HepG2 (cell line): Measurements from ENCODE around the gene NTM. TPM values are rescaled to one million over a fixed set of nuclear protein-coding genes. Genes with fewer than 3 reads are reported as not detected.

Experiments used
- AGO2 ChIP-seq: fragments of 200-400 bp; formaldehyde crosslinking; optimal IDR thresholded peaks from 2 replicates; pipeline ENCODE3; 2017; ENCODE audit warnings: mild to moderate bottlenecking, low read depth, low read length, moderate library complexity
- CTCF ChIP-seq: sonication (generic); formaldehyde crosslinking; IDR thresholded peaks from 2 replicates; pipeline ENCODE4 v1.5.0; 2020; ENCODE audit warnings: mild to moderate bottlenecking, missing genetic modification reagents, moderate library complexity
- KLF16 ChIP-seq, 2 experiments: sonication (generic) in 1 of 2; formaldehyde crosslinking in 1 of 2; IDR thresholded peaks; 2 replicates each; pipeline versions ENCODE4 v1.6.1 to v1.8.0; 2016 to 2023; ENCODE audit warnings: missing genetic modification reagents in 2 of 2, missing compliant biosample characterization in 1 of 2
- MAFF ChIP-seq: IDR thresholded peaks from 2 replicates; pipeline ENCODE4 v1.6.1; 2011; ENCODE audit warnings: low read depth, low read length, improper control_type of control experiment
- MAFK ChIP-seq, 2 experiments: IDR thresholded peaks in 1 of 2; conservative IDR thresholded peaks in 1 of 2; 2 replicates each; pipeline ENCODE4 v1.6.1; 2011; ENCODE audit warnings: improper control_type of control experiment in 2 of 2, low read length in 2 of 2
- NCOA1 ChIP-seq: sonication (generic); formaldehyde crosslinking; IDR thresholded peaks from 2 replicates; pipeline ENCODE4 v1.9.0; 2021; ENCODE audit warnings: missing genetic modification reagents
- PCBP1 ChIP-seq: fragments of 200-400 bp; formaldehyde crosslinking; IDR thresholded peaks from 2 replicates; pipeline ENCODE4 v1.6.1; 2017; ENCODE audit warnings: mild to moderate bottlenecking, low read depth, low read length, borderline replicate concordance
- SOX5 ChIP-seq: IDR thresholded peaks from 2 replicates; pipeline ENCODE4 v1.6.1; 2016; ENCODE audit warnings: borderline replicate concordance
- SP4 ChIP-seq: sonication (generic); formaldehyde crosslinking; IDR thresholded peaks from 2 replicates; pipeline ENCODE4 v1.8.1; 2023; ENCODE audit warnings: mild to moderate bottlenecking, missing genetic modification reagents
- SSRP1 ChIP-seq: IDR thresholded peaks from 2 replicates; pipeline ENCODE4 v1.6.1; 2016; ENCODE audit warnings: control low read depth
- THRA ChIP-seq: sonication (generic); formaldehyde crosslinking; IDR thresholded peaks from 2 replicates; pipeline ENCODE4 v1.4.0; 2020; ENCODE audit warnings: missing genetic modification reagents, borderline replicate concordance
- XRCC5 ChIP-seq: fragments of 200-400 bp; formaldehyde crosslinking; optimal IDR thresholded peaks from 2 replicates; pipeline ENCODE3; 2017; ENCODE audit warnings: mild to moderate bottlenecking, low read length
- ZBTB39 ChIP-seq: sonication (generic); formaldehyde crosslinking; IDR thresholded peaks from 2 replicates; pipeline ENCODE4 v1.5.0; 2020; ENCODE audit warnings: missing genetic modification reagents
- ZFP36 ChIP-seq: fragments of 150-350 bp; IDR thresholded peaks from 2 replicates; pipeline ENCODE4 v1.6.1; 2018; ENCODE audit warnings: borderline replicate concordance, low read length, low read depth; ENCODE audit not compliant: partially characterized antibody
- ZNF672 ChIP-seq: sonication (generic); formaldehyde crosslinking; IDR thresholded peaks from 2 replicates; pipeline ENCODE4 v1.8.1; 2022; ENCODE audit warnings: missing genetic modification reagents
- ZNF740 ChIP-seq: sonication (generic); formaldehyde crosslinking; IDR thresholded peaks from 2 replicates; pipeline ENCODE4 v1.4.0; 2020; ENCODE audit warnings: missing genetic modification reagents
- polyA plus RNA-seq, 8 experiments: library from polyadenylated mRNA; depleted of rRNA in 3 of 8; stranded (reverse) in 7 of 8; unstranded in 1 of 8; fragments of >200 nt; fragmentation: Illumina TruSeq in 4 of 8; extraction: Trizol in 4 of 8; gene quantifications; 2 replicates each; pipeline versions ENCODE4 v1.2.1 to v1.2.3, GENCODE V29; 2011 to 2016; ENCODE audit warnings: low read depth in 4 of 8, missing spikeins in 1 of 8, mixed read lengths in 1 of 8; ENCODE audit not compliant: insufficient read depth in 1 of 8
- total RNA-seq, 5 experiments: library from RNA; depleted of rRNA; stranded (reverse); fragments of >200 nt; fragmentation: Illumina TruSeq; extraction: Trizol; gene quantifications; 2 replicates each; pipeline ENCODE4 v1.2.3, GENCODE V29; 2016; ENCODE audit warnings: low read depth in 1 of 5

NTM gene
- total and polyA plus RNA-seq, 2 of the 13 experiments (the other 11 are each of a cell fraction or from before 2014, with no cell fraction given): not detected

DNA sequence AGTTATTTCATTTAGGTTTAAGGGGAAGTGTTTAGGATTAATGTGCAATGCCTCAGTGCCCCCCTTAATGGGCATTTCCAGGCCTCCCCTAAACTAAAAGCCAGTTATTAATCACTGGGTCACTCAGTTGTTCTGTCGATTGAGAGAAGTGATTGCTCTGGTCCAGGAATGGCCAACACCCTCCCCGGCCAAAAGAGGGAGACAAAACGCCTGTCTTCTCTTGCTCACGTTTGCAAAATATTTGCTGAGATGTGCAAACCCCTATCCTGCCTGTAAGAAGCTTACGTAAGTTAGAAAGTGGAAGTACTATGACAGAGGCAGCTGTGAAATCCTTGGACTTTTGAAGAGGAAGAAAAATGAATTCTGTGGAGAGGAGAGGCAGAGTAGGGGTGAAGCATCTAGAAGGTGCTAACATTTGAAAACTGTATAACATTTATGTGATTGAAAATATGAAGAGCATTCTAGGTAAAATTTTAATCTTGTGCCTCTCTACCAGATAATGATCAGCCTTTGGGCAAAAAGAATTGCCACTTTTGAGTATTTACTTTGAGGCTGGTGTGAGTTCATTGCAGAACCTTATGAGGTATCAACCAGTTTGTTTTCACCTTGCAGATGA, 37.7 kb downstream of the NTM start (continued):
- TF ChIP-seq THRA (CRISPR knock-in tag) (no peak), ZBTB39 (no peak), ZNF740 (no peak), SOX5 (no peak), MAFK (conservative IDR thresholded peaks at IDR 0.05 in 1 of 2, IDR thresholded peaks at IDR 0.05 in 1 of 2; ENCODE audit: low read length in 2 of 2) (peak; percentile 89 to 90), MAFF (peak; percentile 94), SP4 (CRISPR knock-in tag) (no peak), NCOA1 (CRISPR knock-in tag) (no peak), XRCC5 (peak; percentile 36), CTCF (CRISPR knock-in tag) (peak; percentile 66), PCBP1 (no peak), SSRP1 (CRISPR knock-in tag) (no peak), ZNF672 (CRISPR knock-in tag) (no peak), AGO2 (no peak), KLF16 (CRISPR knock-in tag; IDR thresholded peaks at IDR 0.05) (no peak), ZFP36 (no peak)
